ENCODE measurements around the gene KLK14. TPM values are rescaled to one million over a fixed set of nuclear protein-coding genes. Genes with fewer than 3 reads are reported as not detected.

Gene KLK14
- total RNA-seq, 1 experiment from 2014 or later = 0.26 TPM

GRCh38 chr19:51121257-51121656, 38.6 kb upstream of the KLK14 start:
- H3K4ac ChIP-seq (ENCODE audit: low read depth, low read length) = no peak overlapping the region
- H3K9me3 ChIP-seq (ENCODE audit: control insufficient read depth, low read depth, low read length) = no peaks in the 10 kb centered on the region
- H2BK20ac ChIP-seq (ENCODE audit: low read depth, low read length, poor library complexity, severe bottlenecking) = no peak overlapping the region
- H3K14ac ChIP-seq (ENCODE audit: insufficient read depth, low read length) = no peak overlapping the region
- no peak overlapping the region for H2BK120ac ChIP-seq (ENCODE audit: low read depth, low read length, poor library complexity, severe bottlenecking)
- no peak overlapping the region for H4K8ac ChIP-seq (replicated peaks; ENCODE audit: insufficient read length, low read depth, low read length)
- H3K4me3 Mint-ChIP-seq = no peak overlapping the region
- H2BK12ac ChIP-seq (ENCODE audit: insufficient read length, low read depth, low read length) = no peak overlapping the region
- H3K9me3 Mint-ChIP-seq = no peaks in the 10 kb centered on the region
- H3K23me2 ChIP-seq (ENCODE audit: insufficient read length, low read depth, low read length, poor library complexity, severe bottlenecking) = no peaks in the 10 kb centered on the region
- H3K79me1 ChIP-seq (ENCODE audit: insufficient read depth, low read depth, low read length, poor library complexity, severe bottlenecking) = no peaks in the 10 kb centered on the region
- H3K23ac ChIP-seq (ENCODE audit: insufficient read length, low read depth, low read length) = no peak overlapping the region
- H3K18ac ChIP-seq (ENCODE audit: insufficient read length, low read depth, low read length) = no peak overlapping the region
- no peak overlapping the region for H2AFZ ChIP-seq (ENCODE audit: low read length)
- no peak overlapping the region for H3K56ac ChIP-seq (ENCODE audit: insufficient read length, low read depth, low read length)
- H3K4me1 ChIP-seq (ENCODE audit: insufficient read depth, low read length) = no peaks in the 10 kb centered on the region
- H3K27ac Mint-ChIP-seq = no peak overlapping the region; a peak in 1 of 7 replicates
- H2AK5ac ChIP-seq (ENCODE audit: insufficient read length, low read length) = no peak overlapping the region
- H3T11ph ChIP-seq (ENCODE audit: low read length) = no peak overlapping the region
- H2BK5ac ChIP-seq (ENCODE audit: insufficient read length, low read length) = no peak overlapping the region
- peaks cover 5 to 8% of the 10 kb centered on the region in 2 experiments; a peak in 3 of 4 replicates for H3K4me1 Mint-ChIP-seq
- H3K4me2 ChIP-seq (ENCODE audit: insufficient read depth, insufficient read length, low read length) = no peak overlapping the region
- H4K91ac ChIP-seq (ENCODE audit: insufficient read length, low read depth, low read length) = no peak overlapping the region
- no peak for TF ChIP-seq CTCF (conservative IDR thresholded peaks at IDR 0.05)
- H3K27ac ChIP-seq (ENCODE audit: insufficient read length, low read depth, low read length) = no peak overlapping the region
- WGBS (ENCODE audit: extremely low coverage, insufficient read length, low lambda C conversion rate) = no CpG with 5 or more reads among the region's 8 CpGs
- H3K9ac ChIP-seq (ENCODE audit: extremely low read depth, insufficient read length, low read length) = no peak overlapping the region
- no peak overlapping the region for H2BK15ac ChIP-seq (ENCODE audit: low read depth, low read length)
- H3K36me3 Mint-ChIP-seq (ENCODE audit: insufficient read depth in 1 of 3, low read depth in 3 of 3) = no peaks in the 10 kb centered on the region
- H4K5ac ChIP-seq (ENCODE audit: insufficient read length, low read depth, low read length) = no peak overlapping the region
- H3K27me3 ChIP-seq (ENCODE audit: insufficient read depth, low read length) = no peaks in the 10 kb centered on the region
- H3K79me2 ChIP-seq (ENCODE audit: insufficient read depth, low read length) = no peaks in the 10 kb centered on the region
- H3K27me3 Mint-ChIP-seq (ENCODE audit: low read depth) = peaks cover 20% of the 10 kb centered on the region
- H4K20me1 ChIP-seq (ENCODE audit: control insufficient read depth, insufficient read depth, insufficient read length) = no peaks in the 10 kb centered on the region
- DNase-seq = no peak

Measured in H9 (cell line).